Posterior vena cava (tissue), 2 donors: ENCODE measurements around the gene OR5AP2. TPM values are rescaled to one million over a fixed set of nuclear protein-coding genes. Genes with fewer than 3 reads are reported as not detected.
"Not testable (repeated sequence)": the region's sequence is repeated elsewhere in the genome, so short reads cannot be mapped to it uniquely, and the experiment has no call there.

Experiments used
- DNase-seq: peaks from one replicate; pipeline ENCODE4 v3.0.0-alpha.2; 2020; ENCODE audit warnings: low spot score
- intact Hi-C, 2 donors: fragments of 100-400 bp; cut with DNase I; formaldehyde crosslinking; loops; one replicate each; pipeline versions ENCODE4 v1.14.1 to v1.14.2; 2022 to 2023
- long read RNA-seq, 2 donors: library from polyadenylated mRNA; unstranded; transcript quantifications; one replicate each; pipeline ENCODE4 v2.0.0, GENCODE V29; 2020 to 2021
- total RNA-seq, 2 donors: library from RNA; stranded (reverse); fragmentation: NEBNext Ultra II Directional; extraction: Animal tissue kit (Norgen Biotek cat#: 25700); gene quantifications; one replicate each; pipeline ENCODE4 v1.2.1, GENCODE V29; 2021
- donor health status: DM: yes; HTN: yes; CAD: no.
- donor health status: DM: yes; HTN: yes; CAD: no.

OR5AP2 gene
- not detected for total RNA-seq
- long read RNA-seq, donor 1, result 0 reads
- long read RNA-seq, donor 2, result 0 reads

DNA sequence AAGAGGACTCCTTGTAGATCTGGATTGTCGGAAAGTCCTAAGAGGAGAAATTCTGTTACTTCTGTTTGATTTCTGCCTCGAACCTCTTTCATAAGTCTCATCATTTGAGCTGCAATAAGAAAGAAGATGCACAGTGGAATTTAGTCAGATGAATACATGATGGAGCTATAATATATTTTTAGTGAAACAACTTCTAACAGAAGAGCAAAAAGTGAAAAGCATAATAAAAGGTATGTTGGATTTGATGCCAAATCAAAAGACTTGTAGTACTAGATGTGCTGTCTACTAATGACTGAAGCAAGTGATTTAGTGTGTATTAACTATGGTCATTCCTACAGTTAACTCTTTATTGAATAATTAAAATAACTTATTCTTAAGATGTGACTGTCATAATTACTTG, at the start of gene OR5AP2:
OR5AP2 (minus strand) TSS at position 101 of the 400 bp plus-strand sequence; CDS start at position 101, 0 bp downstream.
- no peak for DNase-seq
- intact Hi-C loops, result no loop called here

GRCh38 chr11:56691179-56691578, 48.9 kb upstream of the OR5AP2 start:
- DNase-seq, intact Hi-C loops: not testable (repeated sequence)

GRCh38 chr11:56688554-56689100, 46.4 kb upstream of the OR5AP2 start:
- no peak for DNase-seq
- intact Hi-C loops, result no loop called here

- intact Hi-C loops, result no loop called here
- no peak for DNase-seq
Measured at GRCh38 chr11:56670984-56671383, 28.7 kb upstream of the OR5AP2 start.

GRCh38 chr11:56663386-56663785, 21.1 kb upstream of the OR5AP2 start, which contains the start of gene OR5AR1:
Gene OR5AR1 (plus strand): TSS chr11:56663686. CDS start chr11:56663686, 0 bp downstream.
- no peak for DNase-seq
- intact Hi-C loops, result no loop called here

DNA sequence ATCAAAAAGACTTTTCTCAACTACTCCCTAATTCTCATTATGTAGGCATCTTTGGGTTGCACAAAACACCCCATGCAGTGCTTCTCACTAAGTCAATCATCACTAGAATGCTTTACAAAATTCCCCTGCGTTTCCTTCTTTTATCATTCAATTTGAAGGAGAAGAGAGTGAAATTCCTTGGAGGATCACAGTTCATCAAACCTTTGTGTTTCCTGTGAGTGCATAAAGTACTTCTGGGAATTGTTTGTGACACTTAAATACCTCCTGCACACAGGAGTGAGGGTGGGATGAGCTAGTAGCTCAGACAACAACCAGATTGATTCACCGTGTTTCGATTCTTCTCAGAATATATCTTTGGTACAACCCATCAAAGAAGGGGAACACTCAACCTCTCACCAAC, 17.5 kb upstream of the OR5AP2 start:
- intact Hi-C loops, result no loop called here

GRCh38 chr11:56637500-56637899, 4.7 kb downstream of the OR5AP2 start:
- DNase-seq, result no peak
- intact Hi-C loops, result no loop called here

More for the DNA sequence above, 17.5 kb upstream of the OR5AP2 start:
- DNase-seq, result no peak

GRCh38 chr11:56636861-56637260, 5.4 kb downstream of the OR5AP2 start:
- intact Hi-C loops, result no loop called here
- no peak for DNase-seq

GRCh38 chr11:56632329-56632728, 9.9 kb downstream of the OR5AP2 start:
- intact Hi-C loops, result no loop called here
- no peak for DNase-seq

GRCh38 chr11:56625946-56626345, 16.3 kb downstream of the OR5AP2 start:
- intact Hi-C loops, result no loop called here

DNA sequence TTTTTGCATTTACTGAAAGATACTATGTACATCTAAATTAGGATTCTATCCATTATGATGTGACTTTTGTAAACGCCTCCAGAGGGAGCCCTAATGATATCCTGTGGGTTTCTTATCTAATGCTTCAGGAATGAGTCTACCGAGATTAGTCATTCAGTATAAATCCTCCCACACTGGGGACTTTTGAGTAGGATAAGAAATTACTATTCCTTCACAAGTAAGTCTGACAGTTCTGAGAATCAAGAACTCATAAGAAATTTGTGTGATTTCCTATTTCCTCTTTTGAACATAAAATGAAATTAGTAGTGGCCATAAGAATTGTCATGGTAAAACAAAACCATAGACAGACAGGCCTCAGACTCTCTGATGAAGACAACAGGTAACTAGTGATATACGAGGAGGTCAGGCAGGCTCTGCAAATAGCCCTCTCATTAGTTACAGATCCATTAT, 17.6 kb downstream of the OR5AP2 start:
- intact Hi-C loops, result no loop called here
- no peak for DNase-seq

More at GRCh38 chr11:56625946-56626345, 16.3 kb downstream of the OR5AP2 start:
- no peak for DNase-seq

- no peak for DNase-seq
- intact Hi-C loops, result no loop called here
Measured at GRCh38 chr11:56611174-56611573, 31.1 kb downstream of the OR5AP2 start.

DNA sequence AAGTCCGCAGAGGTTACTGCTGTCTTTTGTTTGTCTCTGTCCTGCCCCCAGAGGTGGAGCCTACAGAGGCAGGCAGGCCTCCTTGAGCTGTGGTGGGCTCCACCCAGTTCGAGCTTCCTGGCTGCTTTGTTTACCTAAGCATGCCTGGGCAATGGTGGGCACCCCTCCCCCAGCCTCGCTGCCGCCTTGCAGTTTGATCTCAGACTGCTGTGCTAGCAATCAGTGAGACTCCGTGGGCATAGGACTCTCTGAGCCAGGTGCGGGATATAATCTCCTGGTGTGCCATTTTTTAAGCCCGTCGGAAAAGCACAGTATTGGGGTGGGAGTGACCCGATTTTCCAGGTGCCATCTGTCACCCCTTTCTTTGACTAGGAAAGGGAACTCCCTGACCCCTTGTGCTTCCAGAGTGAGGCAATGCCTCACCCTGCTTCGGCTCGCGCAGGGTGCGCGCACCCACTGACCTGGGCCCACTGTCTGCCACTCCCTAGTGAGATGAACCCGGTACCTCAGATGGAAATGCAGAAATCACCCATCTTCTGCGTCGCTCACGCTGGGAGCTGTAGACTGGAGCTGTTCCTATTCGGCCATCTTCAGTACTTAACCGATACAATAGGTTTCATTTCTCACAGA, 50.0 kb downstream of the OR5AP2 start:
- intact Hi-C loops, DNase-seq: not testable (repeated sequence)

Other genes starting within 250 kb of the OR5AP2 start
- gene OR5AL1, start 229.7 kb downstream of the OR5AP2 start, total RNA-seq, result not detected
- not detected for gene OR5M3, start 169.1 kb downstream of the OR5AP2 start, total RNA-seq
- not detected for gene OR5M8, start 151.1 kb downstream of the OR5AP2 start, total RNA-seq
- gene OR5M11, start 99.2 kb downstream of the OR5AP2 start, total RNA-seq, result not detected
- not detected for gene OR5M10, start 64.7 kb downstream of the OR5AP2 start, total RNA-seq
- not detected for gene OR5M1, start 27.6 kb downstream of the OR5AP2 start, total RNA-seq
- not detected for gene OR5AR1, start 21.2 kb upstream of the OR5AP2 start, total RNA-seq
- gene OR9G1, start 56.7 kb upstream of the OR5AP2 start, total RNA-seq, result not detected
- not detected for gene OR9G4, start 106.3 kb upstream of the OR5AP2 start, total RNA-seq